Effector memory CD4-positive, alpha-beta T cell (primary cell): ENCODE data around the gene CD200R1L.
"Not testable (repeated sequence)": the region's sequence is repeated elsewhere in the genome, so short reads cannot be mapped to it uniquely, and the experiment has no call there.

Experiments
- DNase-seq, 3 donors: peaks; one replicate each; pipeline ENCODE4 v3.0.0-alpha.2; 2020
- H3K27ac ChIP-seq: 2 replicates; pipeline ENCODE4 v1.7.0; 2013; ENCODE audit warnings: mild to moderate bottlenecking, low read length, moderate library complexity; ENCODE audit not compliant: insufficient read depth, poor library complexity, severe bottlenecking
- H3K27me3 ChIP-seq: replicated peaks from 2 replicates; pipeline ENCODE4 v1.7.0; 2013; ENCODE audit warnings: mild to moderate bottlenecking, low read length; ENCODE audit not compliant: insufficient read depth, control insufficient read depth, poor library complexity, severe bottlenecking
- H3K36me3 ChIP-seq: 2 replicates; pipeline ENCODE4 v1.7.0; 2013; ENCODE audit warnings: mild to moderate bottlenecking, low read length, moderate library complexity; ENCODE audit not compliant: control insufficient read depth, insufficient read depth
- H3K4me1 ChIP-seq: 2 replicates; pipeline ENCODE4 v1.7.0; 2013; ENCODE audit warnings: low read length, mild to moderate bottlenecking; ENCODE audit not compliant: control insufficient read depth, insufficient read depth, poor library complexity, severe bottlenecking
- H3K4me3 ChIP-seq: 2 replicates; pipeline ENCODE4 v1.7.0; 2013; ENCODE audit warnings: low read length, low read depth, mild to moderate bottlenecking; ENCODE audit not compliant: insufficient read depth, poor library complexity, severe bottlenecking
- H3K9me3 ChIP-seq: 2 replicates; pipeline ENCODE4 v1.7.0; 2013; ENCODE audit warnings: mild to moderate bottlenecking, low read length, moderate library complexity; ENCODE audit not compliant: control insufficient read depth

Gene CD200R1L

DNA sequence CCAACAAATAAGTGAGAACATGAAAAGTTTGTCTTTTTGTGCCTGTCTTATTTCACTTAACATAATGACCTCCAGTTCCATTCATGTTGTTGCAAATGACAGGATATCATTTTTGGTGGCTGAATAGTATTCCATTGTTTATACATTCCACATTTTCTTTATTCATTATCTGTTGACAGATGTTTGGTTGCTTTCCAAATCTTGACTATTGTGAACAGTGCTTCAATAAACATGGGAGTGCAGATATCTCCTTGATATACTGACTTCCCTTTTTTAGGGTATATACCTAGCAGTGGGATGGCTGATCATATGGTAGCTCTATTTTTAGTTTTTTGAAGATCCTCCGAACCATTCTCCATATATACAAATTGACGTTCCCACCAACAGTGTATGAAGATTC is 19.1 kb upstream of the CD200R1L start:
- Histone ChIP-seq H3K27me3 (no peaks in the 10 kb centered on the region), H3K9me3 (no peaks in the 10 kb centered on the region), H3K4me3 (no peak overlapping the region), H3K27ac (no peak overlapping the region), H3K36me3 (no peaks in the 10 kb centered on the region), H3K4me1 (no peaks in the 10 kb centered on the region)
- no peak for DNase-seq

DNA sequence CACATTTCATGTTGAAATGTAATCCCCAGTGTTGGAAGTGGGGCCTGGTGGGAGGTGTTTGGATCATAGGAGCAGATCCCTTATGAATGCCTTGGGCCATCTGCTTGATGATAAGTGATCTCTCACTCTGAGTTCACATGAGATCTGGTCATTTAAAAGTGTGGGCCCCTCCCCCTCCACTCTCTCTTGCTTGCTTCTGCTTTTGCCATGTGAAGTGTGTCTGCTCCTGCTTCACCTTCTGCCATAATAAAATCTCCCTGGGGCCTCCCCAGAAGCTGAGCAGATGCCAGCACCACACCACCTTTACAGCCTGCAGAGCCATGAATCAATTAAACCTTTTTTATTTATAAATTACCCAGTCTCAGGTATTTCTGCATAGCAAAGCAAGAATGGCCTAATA is 14.2 kb upstream of the CD200R1L start:
- no peaks in the 10 kb centered on the region for H3K27me3 ChIP-seq
- no peak overlapping the region for H3K4me3 ChIP-seq
- no peak overlapping the region for H3K27ac ChIP-seq
- no peak for DNase-seq
- peaks cover 25% of the 10 kb centered on the region for H3K4me1 ChIP-seq
- no peaks in the 10 kb centered on the region for H3K9me3 ChIP-seq
- H3K36me3 ChIP-seq = no peaks in the 10 kb centered on the region

DNA sequence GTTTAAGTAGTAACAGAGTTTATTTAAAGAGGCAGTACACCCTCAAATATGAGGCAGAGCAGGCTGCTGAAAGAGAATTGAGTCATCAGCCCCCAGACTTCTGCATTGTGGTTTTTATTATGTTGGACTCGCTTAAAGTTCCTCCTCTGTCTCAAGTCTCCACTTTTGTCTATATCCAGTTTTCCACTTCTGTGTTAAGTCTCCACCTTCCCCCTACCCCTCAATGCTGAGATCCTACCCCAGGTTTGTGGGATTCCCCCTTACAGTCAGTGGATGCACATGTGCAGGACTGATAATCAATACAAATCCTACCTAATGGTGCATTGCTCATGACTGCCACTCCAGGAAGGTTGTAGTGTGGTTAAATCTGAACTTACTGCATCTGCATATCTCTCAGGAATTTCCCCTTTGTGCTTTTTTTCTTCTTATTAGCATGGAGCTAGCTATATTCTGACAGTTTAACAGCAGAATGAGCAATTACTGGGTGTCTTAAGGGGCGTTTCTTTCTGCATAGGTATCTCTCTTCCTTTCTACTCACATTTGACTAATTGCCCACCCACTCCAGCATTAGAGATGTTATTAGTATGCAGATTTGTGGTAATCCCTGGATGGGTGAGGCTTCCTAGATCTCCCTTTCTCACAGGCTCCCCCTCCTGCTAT is 11.9 kb upstream of the CD200R1L start:
- H3K27ac ChIP-seq = peak overlapping the region; percentile 1
- H3K36me3 ChIP-seq = no peaks in the 10 kb centered on the region
- peaks cover 25% of the 10 kb centered on the region for H3K4me1 ChIP-seq
- H3K4me3 ChIP-seq = no peak overlapping the region
- H3K27me3 ChIP-seq = no peaks in the 10 kb centered on the region
- DNase-seq = no peak
- H3K9me3 ChIP-seq = no peaks in the 10 kb centered on the region

DNA sequence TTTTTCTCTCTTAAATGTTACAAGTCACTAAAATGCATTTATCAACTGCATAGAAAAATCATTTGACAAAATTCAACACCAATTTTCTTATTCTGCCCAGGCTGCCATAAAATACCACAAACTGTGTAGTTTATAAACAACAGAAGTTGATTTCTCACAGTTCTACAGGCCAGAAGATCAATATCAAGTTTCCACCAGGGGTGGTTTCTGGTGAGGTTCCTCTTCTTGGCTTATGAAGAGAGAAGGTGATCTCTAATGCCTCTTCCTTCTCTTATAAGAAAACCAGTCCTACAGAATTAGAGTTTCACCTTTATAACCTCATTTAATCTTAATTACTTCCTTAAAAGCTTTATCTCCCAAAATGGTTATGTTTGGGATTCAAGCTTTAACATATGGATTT is 10.9 kb upstream of the CD200R1L start:
- no peak for DNase-seq
- Histone ChIP-seq H3K27me3 (no peaks in the 10 kb centered on the region), H3K4me1 (peaks cover 25% of the 10 kb centered on the region), H3K27ac (peak overlapping the region; percentile 48), H3K9me3 (no peaks in the 10 kb centered on the region), H3K36me3 (no peaks in the 10 kb centered on the region), H3K4me3 (no peak overlapping the region)

DNA sequence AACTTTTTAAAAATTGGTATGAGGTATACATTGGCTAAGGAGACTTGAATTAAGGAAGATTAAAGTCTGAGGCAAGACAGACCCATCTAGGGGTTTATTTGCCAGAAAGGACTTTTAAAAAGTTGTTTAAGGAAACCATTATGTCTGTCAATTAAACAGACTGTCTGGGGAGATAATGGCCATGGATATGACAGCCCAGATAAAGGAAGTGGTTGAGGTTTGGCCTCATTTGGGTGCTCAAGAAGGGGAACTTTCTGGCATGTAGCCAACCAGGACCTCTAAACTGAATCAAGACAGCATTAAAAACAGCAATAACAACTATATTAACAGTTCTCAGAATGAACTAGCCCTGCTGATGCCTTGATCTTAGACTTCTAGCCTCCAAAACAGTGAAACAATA is 9.9 kb upstream of the CD200R1L start:
- Histone ChIP-seq H3K36me3 (no peaks in the 10 kb centered on the region), H3K4me1 (peaks cover 25% of the 10 kb centered on the region), H3K27ac (peak overlapping the region; percentile 5), H3K9me3 (peaks cover under 1% of the 10 kb centered on the region), H3K27me3 (no peaks in the 10 kb centered on the region), H3K4me3 (no peak overlapping the region)
- DNase-seq = peak in 1 of 3 donors; percentile 31

DNA sequence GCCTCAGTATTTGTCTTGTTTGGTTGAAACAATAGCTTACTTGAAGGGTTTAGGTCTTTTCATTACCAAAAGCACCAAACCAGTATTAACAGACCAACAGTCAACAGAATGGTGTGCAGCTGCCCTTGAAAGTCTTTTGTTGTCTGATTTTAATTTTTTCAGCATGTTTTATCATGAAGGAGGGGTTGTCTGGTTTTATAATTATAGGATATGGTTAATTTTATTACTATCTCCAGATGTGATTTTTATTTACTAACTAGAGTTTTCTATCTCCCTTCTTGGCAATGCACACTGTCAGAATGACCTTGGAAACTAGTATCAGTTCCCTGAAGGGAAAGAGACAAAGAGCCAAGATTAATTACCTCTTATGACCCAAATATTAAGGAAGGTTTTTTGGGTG is 9.2 kb upstream of the CD200R1L start:
- no peaks in the 10 kb centered on the region for H3K27me3 ChIP-seq
- no peak overlapping the region for H3K4me3 ChIP-seq
- H3K4me1 ChIP-seq = peaks cover 25% of the 10 kb centered on the region
- no peak for DNase-seq
- no peak overlapping the region for H3K27ac ChIP-seq
- H3K9me3 ChIP-seq = peaks cover 3% of the 10 kb centered on the region
- no peaks in the 10 kb centered on the region for H3K36me3 ChIP-seq

DNA sequence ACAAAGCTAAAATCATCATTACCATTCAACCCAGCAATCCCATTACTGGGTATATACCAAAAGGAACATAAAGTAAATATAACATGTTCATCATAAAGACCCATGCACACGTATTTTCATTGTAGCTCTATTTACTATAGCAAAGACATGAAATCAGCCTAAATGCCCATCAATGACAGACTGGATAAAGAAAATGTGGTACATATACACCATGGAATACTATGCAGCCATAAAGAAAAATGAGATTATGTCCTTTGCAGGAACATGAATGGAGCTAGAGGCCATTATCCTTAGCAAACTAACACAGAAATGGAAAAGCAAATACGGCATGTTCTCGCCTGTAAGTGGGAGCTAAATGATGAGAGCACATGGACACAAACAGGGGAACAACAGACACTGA is 8.4 kb upstream of the CD200R1L start:
- not testable (repeated sequence) for H3K27me3 ChIP-seq, H3K36me3 ChIP-seq, H3K9me3 ChIP-seq, DNase-seq, H3K27ac ChIP-seq, H3K4me3 ChIP-seq
- H3K4me1 ChIP-seq = peaks cover 25% of the 10 kb centered on the region

DNA sequence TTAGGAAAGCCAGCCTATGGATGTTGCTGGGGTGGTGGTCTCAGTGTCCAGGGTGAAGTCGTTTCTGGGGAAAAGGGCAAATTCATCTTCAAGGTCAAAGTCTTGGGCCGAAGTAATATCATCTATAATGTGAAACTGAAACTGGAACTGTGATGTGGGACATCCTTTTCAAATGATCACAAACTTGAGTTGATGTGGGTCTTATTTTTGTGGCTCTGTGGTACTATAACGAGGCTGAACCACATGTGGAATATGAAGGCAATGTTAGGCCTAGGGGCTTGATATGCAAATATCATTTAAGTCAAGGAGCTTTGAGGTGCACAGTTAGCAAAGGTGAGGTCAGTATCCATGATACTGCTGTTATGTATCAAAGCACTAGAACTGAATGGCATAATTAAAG is 1.5 kb upstream of the CD200R1L start:
- Histone ChIP-seq H3K4me1 (peaks cover 13% of the 10 kb centered on the region), H3K9me3 (peaks cover 3% of the 10 kb centered on the region), H3K27me3 (no peaks in the 10 kb centered on the region), H3K27ac (peak overlapping the region; percentile 44), H3K36me3 (no peaks in the 10 kb centered on the region), H3K4me3 (no peak overlapping the region)
- DNase-seq = no peak

DNA sequence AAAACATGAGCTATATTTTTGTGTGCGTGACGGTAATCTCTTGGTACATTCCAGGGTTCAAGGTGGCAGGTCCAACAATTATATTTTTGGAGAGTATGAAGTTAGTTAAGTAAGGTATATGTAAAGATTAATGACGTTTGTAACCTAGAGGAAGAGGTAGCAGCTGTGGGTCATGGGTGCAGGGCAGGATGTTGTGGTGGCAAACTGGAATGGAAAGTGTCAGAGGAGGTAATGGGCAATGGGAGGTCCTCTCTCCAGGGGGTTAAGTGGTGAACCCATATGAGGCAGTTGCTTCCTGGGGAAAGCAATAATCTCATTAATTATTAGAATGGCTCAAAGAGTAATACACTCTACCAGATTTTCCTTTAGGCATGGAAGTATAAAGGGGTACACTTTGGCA is 1.0 kb upstream of the CD200R1L start:
- peaks cover 13% of the 10 kb centered on the region for H3K4me1 ChIP-seq
- H3K27ac ChIP-seq = peak overlapping the region; percentile 44
- no peaks in the 10 kb centered on the region for H3K27me3 ChIP-seq
- H3K36me3 ChIP-seq = no peaks in the 10 kb centered on the region
- DNase-seq = peak in 1 of 3 donors; percentile 28
- H3K4me3 ChIP-seq = no peak overlapping the region
- H3K9me3 ChIP-seq = peaks cover 3% of the 10 kb centered on the region

DNA sequence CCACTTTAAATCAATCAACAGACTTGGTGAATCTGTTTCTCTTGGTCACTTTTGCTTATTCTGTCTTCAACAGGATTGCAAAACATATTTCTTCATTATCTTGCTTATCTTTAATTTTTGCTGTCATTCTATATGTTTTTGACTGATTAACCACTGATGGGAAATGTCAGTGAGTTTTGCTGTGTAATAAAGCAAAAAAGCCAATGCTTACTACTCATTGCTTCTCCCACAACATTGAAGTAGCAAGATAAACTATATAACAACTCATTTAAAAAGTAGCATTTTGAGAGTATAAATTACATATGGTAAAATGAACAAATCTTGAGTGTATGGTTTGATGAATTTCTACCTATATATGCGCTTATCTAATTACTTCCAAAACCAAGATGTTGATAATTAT is 892 bp downstream of the CD200R1L start:
- H3K4me3 ChIP-seq = no peak overlapping the region
- peaks cover 13% of the 10 kb centered on the region for H3K4me1 ChIP-seq
- no peak for DNase-seq

More for the DNA sequence above, 892 bp downstream of the CD200R1L start:
- no peaks in the 10 kb centered on the region for H3K9me3 ChIP-seq
- H3K27me3 ChIP-seq = no peaks in the 10 kb centered on the region
- H3K36me3 ChIP-seq = no peaks in the 10 kb centered on the region
- H3K27ac ChIP-seq = no peak overlapping the region
